Activated CD4-positive, alpha-beta T cell treated with anti-CD3 and anti-CD28 coated beads for 1 hour (primary cell): ENCODE data around the gene IL36G.

ENCODE experiments used
- DNase-seq: peaks from one replicate; pipeline ENCODE4 v3.0.0-alpha.2; 2020

The IL36G gene

DNA sequence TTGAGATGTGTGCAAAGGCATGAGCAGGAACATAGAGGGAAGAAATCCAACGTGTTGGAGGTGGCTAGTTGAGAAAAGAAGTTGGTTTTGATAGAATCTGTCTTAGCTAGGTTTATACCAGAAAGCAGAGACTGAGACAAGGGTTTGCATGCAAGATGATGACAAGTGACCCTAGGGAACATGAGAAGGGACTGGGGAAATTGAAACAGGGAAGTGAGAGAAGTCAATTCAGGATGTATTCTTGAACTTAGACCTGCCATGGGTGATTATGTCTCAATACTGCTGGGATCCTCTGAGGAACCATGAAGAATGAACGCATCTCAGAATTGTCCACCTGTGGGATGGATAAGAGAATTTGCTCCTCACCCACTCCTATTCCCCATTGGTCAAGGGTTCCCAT lies 47.9 kb downstream of the IL36G start:
- no peak for DNase-seq

DNA sequence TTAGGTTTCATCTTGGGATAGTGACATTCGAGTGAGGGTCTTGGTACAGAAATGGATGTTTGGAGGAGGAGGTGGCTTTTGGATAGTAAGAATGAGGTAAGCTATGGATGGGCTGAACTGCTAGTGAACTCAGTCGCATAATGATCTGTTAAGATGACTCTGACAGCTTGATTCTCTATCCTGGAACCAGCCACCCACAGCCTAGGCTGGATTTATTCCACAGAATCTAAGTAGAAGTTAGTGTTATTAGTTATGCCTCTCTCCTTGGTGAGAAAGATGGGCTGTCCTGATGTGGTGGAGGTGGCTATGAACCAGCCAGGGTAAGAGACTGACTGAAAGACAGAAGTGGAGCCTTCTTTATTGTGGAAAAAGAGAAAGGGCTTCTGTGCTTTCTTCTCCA lies 49.9 kb downstream of the IL36G start:
- DNase-seq = no peak

- no peak for DNase-seq
Observed at GRCh38 chr2:113028112-113028511, 50.3 kb downstream of the IL36G start.

DNA sequence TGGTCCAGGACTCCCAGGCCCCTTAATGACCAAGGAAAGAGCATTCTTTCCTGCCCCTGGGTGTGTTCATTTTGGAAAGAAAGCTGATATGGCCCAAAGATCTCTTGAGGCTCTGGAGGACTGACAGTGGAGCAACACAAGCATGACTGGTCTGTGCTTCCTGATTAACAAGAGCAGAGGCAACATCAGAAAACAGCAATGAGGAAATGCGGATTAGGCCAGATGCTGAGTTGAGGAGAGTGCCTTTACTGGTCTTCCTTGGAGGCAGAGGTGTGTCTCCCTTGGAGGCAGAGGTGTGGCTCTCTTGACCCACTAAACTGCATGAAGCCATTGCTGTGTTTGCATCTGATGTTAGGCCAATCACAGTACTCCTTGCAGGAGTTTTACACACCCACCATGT lies 54.9 kb downstream of the IL36G start:
- DNase-seq = no peak

DNA sequence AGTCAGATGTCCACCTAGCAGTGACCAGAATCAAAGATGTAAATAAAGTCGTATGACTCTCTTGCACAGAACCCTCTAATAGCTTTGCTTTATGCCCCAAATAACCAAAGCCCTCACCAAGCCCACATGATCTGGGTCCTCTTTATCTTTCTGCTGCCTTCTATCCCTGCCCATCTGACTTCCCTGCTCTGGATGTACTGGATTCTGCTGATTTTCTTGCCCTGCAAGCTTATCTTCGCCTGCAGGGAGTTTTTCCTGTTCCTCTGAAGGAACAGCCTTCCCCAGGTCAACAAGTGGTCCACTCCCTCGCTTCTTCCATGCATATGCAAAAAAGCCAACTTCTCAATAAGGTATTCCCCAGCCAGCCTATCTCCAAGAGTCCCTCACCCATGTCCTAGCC lies 56.2 kb downstream of the IL36G start:
- no peak for DNase-seq
